Ramos (cell line): Measurements from ENCODE around the gene PPM1B.
"Not testable (repeated sequence)": the region's sequence is repeated elsewhere in the genome, so short reads cannot be mapped to it uniquely, and the experiment has no call there.

Experiments
- in situ Hi-C: fragments of 300-500 bp; cut with MboI; formaldehyde crosslinking; loops from one replicate; pipeline ENCODE4 v1.14.3; 2022; ENCODE audit warnings: low sequenced_read_pairs; ENCODE audit not compliant: unreplicated experiment

PPM1B gene

GRCh38 chr2:44246436-44246835 lies 77.8 kb downstream of the PPM1B start:
- in situ Hi-C loops: loop anchor here (10.0 kb wide), 1 partner anchor 708 kb away; no protein-coding TSS in a partner anchor

- in situ Hi-C loops: loop anchor here (10.0 kb wide), 1 partner anchor 708 kb away; no protein-coding TSS in a partner anchor
Measured at GRCh38 chr2:44246840-44247369, 78.2 kb downstream of the PPM1B start.

GRCh38 chr2:44247924-44248323 lies 79.2 kb downstream of the PPM1B start:
- in situ Hi-C loops: loop anchor here (10.0 kb wide), 1 partner anchor 707 kb away; no protein-coding TSS in a partner anchor

- in situ Hi-C loops: loop anchor here (10.0 kb wide), 1 partner anchor 706 kb away; no protein-coding TSS in a partner anchor
Measured at GRCh38 chr2:44249269-44249668, 80.6 kb downstream of the PPM1B start.

GRCh38 chr2:44250376-44250775 lies 81.7 kb downstream of the PPM1B start:
- in situ Hi-C loops: no loop called here

- in situ Hi-C loops: no loop called here
Measured at GRCh38 chr2:44254023-44254422, 85.3 kb downstream of the PPM1B start.

GRCh38 chr2:44255704-44256103 lies 87.0 kb downstream of the PPM1B start:
- in situ Hi-C loops: not testable (repeated sequence)

GRCh38 chr2:44257802-44258201 lies 89.1 kb downstream of the PPM1B start:
- in situ Hi-C loops: not testable (repeated sequence)

GRCh38 chr2:44267269-44267795 lies 98.7 kb downstream of the PPM1B start:
- in situ Hi-C loops: no loop called here

- in situ Hi-C loops: no loop called here
Measured at GRCh38 chr2:44267796-44268648, 99.3 kb downstream of the PPM1B start.

- in situ Hi-C loops: no loop called here
Measured at GRCh38 chr2:44269831-44270230, 101.2 kb downstream of the PPM1B start.

GRCh38 chr2:44271296-44271695 lies 102.6 kb downstream of the PPM1B start:
- in situ Hi-C loops: no loop called here

GRCh38 chr2:44273076-44273475 lies 104.4 kb downstream of the PPM1B start:
- in situ Hi-C loops: no loop called here

GRCh38 chr2:44273596-44273995 lies 104.9 kb downstream of the PPM1B start:
- in situ Hi-C loops: no loop called here

- in situ Hi-C loops: no loop called here
Measured at GRCh38 chr2:44275927-44276303, 107.2 kb downstream of the PPM1B start.

GRCh38 chr2:44277541-44277940 lies 108.9 kb downstream of the PPM1B start:
- in situ Hi-C loops: no loop called here

- in situ Hi-C loops: no loop called here
Measured at GRCh38 chr2:44280869-44281268, 112.2 kb downstream of the PPM1B start.
